GM21529 (cell line): ENCODE data around the gene APBB1IP.
A peak's percentile ranks its signal among the peaks of the same experiment; 100 is the strongest.
"Not testable (repeated sequence)": the region's sequence is repeated elsewhere in the genome, so short reads cannot be mapped to it uniquely, and the experiment has no call there.

ENCODE experiments used
- ATAC-seq: cut with Tn5 transposase; IDR thresholded peaks from one replicate; pipeline ENCODE4 v1.9.1; 2021; ENCODE audit not compliant: unreplicated experiment

The APBB1IP gene

DNA sequence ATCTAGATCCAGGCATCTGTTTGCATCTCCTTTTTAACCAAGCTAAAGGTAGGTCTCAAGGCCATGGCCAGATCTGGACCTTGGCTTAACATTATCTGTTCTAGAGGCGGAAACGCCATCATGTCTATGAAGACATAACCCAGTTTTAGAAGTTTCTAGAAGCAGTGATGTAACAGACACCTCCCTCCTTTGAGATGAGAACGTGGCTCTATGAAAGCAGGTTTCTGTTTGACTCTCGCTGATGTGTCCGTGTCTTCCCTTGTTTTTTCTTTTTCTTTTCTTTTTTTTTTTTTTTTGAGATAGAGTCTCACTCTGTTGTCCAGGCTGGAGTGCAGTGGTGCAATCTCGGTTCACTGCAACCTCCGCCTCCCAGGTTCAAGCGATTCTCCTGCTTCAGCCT is 36.7 kb downstream of the APBB1IP start:
- ATAC-seq: not testable (repeated sequence)

DNA sequence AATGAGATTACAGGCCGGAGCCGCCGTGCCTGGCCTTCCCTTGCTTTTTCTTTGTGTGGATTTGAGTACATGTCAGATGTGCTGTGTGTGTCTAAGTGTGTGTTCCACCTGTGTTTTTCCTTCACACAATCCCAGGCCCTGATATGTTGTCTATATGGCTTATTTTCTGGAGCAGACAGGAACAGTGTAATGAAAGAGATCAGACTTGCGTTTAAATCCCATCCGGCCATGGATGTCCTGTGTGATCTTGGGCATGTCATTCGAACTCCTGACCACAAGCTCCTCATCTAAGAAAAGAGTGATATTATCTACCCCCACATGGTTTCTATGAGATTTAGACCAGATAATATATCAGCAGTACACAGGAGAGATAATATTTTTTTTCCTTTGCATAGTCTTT is 37.2 kb downstream of the APBB1IP start:
- no peak for ATAC-seq

DNA sequence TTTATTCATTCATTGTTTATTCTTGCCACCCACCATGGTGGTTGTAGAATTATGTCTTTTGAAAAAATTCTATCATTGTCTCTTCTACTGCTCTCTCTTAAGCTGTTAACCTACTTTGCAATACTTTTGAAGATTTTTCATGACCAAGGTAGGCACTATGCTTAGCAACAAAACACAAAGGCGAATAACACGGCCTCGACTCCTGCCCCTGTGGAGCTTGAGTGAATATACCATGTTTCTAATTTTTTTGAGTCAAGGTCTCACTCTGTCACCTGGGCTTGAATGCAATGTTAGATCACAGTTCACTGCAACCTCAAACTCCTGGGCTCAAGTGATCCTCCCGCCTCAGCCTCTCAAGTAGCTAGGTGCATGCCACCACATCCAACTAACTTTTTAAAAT is 39.4 kb downstream of the APBB1IP start:
- ATAC-seq: no peak

DNA sequence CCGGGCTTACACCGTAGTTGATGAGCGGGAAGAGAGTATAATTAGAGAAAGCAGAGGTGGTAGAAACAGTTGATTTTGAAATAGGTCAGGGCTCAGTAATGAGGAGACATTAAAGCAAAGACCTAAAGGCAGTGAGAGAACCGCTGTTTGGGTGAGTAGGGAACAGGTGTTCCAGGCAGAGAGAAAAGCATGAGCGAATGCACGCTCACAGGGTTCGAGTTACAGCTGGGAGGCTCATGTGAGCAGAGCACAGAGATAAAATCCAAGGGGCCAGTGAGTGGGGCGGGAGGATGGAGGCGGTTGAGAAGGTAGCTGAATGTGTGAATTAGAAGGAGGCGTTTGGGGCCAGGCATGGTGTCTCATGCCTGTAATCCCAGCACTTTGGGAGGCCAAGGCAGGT is 39.9 kb downstream of the APBB1IP start:
- ATAC-seq: no peak

DNA sequence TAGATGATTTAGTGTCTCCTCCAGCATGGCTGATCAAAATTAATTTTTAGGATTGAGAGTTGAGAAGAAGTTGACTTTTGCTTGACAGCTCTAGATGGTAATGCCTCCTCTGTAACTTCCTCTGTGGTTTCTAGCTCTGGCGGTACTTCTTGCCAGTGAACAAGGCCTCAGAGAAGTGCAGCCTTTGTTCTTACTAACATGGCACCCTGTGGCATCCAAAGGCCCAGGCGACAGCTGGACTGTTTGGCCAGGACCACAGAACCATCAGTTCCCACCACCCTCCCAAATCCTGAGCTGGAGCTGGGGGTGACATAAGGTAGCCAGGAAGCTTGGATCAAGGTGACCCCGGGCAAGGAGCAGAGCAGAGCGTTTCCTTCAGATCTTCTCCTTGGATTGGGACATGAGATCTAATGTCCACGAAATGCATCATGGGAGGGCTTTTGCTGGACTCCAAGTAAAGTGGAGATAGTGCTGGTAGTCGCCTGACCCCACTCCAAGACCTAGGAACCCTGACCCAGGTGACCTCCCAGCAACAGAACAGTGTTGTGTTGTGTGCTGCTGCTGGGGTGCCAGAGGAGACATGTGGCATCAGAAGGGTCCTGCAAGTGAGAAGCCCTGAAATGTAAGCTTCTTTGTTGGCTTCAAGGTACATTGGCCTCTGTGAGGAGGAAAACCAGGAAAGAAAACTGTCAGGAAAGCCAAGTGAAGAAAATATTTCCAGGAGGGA is 41.8 kb downstream of the APBB1IP start:
- peak; percentile 51 for ATAC-seq

DNA sequence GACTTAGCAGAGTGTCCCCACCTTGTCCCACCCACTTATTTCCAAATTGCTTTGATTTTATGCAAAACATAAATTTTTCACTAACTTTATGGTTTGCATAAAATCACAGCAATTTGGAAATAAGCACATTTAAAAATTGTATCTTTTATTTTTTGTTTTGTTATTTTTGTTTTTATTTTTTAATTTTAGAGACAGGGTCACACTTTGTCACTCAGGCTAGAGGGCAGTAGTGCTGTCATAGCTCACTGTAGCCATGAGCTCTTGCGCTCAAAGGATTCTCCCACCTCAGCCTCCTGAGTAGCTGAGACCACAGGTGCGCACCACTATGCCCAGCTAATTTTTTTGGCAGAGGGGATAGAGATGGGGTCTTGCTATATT is 43.2 kb downstream of the APBB1IP start:
- no peak for ATAC-seq

DNA sequence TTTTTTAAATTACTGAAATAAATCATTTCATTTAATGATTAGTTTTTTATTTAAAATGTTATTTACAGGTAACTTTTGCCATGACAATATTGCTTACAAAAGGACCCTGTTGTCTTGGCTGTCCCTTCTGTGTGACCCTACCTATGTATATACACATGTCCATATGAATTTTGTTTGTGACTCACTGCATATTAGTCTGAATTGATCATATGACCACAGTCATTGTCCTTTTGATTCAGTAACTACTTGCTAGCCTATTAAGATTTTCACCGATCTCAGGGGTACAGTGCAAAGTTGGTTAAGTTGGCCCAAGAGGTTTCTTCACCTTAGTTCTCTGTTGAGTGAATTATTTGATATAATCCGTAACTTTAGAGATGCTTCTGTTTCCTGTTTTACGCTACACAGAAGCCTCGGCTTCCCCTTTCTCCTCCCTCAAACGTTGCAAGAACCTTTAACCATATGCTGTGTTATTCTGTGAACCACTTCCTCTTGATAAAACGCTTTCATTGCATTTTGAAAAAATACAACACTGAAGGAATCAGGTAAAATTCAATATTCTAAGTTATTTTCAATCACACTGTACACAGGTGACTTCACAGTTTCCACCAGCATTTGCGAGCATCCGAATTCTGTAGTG is 43.9 kb downstream of the APBB1IP start:
- ATAC-seq: peak; percentile 43

DNA sequence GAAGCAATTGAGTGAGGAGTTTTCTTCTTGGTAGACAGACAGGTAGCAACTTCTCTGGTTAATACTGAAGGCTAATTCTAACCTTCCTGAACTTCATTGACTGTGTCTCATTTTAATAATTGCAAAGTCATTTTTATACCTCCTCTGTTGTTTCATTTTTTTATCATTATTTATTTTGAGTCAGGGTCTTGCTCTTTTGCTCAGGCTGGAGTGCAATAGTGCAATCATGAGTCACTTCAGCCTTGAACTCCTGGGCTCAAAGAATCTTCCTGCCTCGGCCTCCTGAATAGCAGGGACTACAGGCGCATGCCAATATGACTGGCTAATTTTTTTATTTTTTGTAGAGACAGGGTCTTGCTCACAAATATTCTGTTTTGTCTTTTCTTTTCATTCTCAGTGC is 45.4 kb downstream of the APBB1IP start:
- no peak for ATAC-seq

DNA sequence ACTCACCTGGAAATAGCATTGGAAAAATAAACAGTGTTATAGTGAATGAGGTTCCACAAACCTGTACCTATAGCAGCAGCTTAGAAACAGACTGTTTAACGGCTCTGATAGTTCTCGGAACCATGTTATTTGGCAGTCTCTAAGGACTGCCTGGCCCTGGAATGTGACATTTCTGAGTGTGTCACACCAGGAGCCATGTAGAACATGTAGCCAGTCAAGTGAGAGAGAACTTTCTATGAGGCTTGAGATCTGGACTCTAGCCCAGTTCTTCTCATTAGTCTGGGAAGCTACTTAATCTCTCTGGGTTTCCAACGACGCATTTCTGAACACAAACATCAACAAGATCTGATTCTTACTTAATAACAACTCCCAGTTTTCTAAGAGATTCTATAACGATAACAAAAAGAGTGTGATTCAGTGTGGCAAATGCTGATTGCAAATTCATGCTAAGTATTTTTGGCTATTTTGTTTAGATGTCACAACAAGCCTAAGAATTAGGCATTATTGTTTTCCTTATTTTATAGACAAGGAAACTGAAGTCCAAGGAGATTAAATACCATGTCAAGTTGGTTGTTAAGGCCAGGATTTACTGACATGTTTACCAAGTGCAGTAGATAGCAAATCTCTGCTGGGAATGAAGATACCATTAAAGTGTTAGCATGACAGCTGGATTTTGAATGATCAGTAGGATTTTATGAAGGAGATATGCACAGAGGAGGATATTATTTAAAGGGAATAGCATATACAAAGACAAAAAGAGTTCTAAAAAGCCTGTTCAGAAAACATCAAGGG is 47.2 kb downstream of the APBB1IP start:
- ATAC-seq: no peak

DNA sequence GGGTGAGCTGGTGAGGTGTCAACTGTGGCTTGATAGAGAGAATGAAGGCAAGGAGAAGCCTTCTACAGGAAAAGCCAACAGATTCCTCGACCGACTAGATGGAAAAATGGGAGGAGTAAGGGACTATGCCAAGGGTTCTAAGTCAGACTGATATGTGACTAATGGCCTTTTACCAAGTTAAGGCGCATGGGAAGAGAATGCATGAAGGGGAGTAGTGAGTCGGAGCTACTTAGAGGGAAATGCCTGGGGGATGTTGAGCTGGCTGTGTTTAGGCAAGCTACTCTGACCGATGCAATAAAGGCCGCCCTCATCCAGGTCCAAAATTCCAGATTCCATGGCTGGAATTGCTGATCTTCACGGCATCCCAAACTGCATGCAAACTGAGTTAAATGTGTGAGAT is 48.2 kb downstream of the APBB1IP start:
- no peak for ATAC-seq

DNA sequence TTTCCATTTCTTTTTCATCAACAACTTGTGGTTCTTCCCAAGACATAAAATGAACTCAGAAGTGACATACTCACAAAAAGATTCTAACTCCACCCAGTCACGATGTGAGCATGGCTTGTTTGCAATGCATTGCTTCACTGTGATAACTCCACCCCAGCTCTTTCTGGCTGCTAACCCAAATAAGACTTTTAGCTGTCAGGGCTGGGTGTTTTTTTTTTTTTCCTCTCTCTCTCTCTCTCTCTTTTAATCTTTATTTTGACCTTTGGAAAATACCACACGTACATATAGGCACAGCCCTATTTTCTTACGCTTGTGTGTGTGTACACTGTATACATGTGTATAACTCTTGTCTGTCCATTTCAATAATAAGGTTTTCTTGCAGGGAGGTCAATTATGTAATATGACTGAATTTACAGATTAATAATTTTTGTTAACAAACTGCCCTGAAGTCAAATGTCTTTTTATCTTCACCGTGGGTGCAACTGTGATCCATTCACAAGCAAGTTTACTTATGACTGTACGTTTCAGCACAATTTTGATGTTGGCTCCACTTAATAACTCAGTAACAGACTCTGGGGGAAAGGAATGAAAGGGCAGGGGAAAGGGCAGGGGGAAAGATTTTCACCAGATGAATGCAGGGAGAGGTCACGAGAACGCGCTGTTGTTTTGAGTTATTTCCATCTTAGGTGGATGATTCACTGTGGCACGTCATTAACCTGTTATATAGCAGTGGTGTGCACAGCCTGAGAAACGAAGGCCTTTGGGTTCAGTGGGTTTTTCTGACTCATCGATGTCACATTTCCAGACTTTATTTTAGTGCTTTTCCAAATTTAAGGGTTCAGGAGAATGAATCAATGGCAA is 49.1 kb downstream of the APBB1IP start:
- peak; percentile 80 for ATAC-seq

DNA sequence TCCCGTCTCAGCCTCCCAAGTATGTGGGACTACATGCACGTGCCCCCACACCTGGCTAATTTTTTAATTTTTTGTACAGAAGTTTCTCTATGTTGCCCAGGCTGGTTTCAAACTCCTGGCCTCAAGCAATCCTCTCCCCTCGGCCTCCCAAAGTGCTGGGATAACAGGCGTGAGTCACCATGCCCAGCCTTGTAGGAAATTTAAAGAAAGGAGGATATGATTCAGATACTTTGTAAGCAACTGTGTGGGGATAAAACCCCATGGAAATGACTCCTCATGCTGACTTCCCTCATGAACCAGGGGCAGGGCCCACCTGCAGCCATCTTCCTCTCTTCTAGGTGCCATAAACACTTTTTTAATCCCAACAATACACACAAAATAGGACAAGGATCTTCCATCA is 50.2 kb downstream of the APBB1IP start:
- ATAC-seq: no peak

DNA sequence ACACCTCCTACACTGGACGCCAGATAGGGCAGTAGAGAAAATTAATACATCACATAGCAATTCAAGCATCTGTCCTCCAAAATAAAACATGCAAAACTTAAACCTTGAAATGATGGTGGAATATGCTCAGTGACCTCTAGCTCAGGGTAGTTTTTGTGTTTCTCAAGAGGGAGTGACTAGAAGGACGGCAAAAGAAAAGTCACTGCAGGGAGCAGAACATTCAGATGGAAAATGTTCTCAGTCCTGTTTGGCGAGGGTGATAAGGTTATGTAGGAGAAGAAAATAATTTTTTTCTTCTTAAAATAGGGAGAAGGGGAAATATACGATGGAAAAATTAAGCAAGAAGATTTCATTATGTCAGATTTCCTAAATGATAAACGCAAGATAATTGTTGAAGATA is 50.9 kb downstream of the APBB1IP start:
- no peak for ATAC-seq

DNA sequence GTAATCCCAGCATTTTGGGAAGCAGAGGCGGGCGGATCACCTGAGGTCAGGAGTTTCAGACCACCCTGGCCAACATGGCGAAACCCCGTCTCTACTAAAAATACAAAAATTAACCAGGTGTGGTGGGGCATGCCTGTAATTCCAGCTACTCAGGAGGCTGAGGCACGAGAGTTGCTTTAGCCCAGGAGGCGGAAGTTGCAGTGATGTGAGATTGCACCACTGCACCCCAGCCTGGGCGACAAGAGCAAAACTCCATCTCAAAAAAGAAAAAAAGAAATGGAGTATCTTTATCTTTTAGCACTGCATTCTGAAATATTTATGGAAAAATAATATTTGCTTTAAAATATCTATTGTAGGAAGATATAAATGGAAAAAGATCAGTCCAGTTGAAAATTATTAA is 52.2 kb downstream of the APBB1IP start:
- not testable (repeated sequence) for ATAC-seq

DNA sequence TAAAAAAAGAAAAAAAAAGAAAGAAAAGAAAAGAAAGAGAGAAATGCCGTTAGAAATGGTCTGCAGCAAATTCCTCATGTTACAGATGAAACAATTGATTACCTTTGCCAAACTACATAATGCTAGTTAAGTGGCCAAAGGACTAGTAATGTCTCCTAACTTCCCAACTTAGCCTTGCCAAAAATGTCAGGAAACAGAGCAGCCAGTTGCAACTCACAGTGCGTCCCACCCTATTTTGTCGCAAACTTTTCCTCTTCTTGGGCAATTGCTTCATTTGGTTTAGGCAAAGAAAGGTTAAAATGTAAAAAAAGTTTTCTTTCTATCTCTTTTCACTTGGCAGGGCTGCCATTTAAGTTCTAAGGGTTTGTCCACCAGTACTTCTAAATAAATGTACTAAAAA is 53.1 kb downstream of the APBB1IP start:
- no peak for ATAC-seq

DNA sequence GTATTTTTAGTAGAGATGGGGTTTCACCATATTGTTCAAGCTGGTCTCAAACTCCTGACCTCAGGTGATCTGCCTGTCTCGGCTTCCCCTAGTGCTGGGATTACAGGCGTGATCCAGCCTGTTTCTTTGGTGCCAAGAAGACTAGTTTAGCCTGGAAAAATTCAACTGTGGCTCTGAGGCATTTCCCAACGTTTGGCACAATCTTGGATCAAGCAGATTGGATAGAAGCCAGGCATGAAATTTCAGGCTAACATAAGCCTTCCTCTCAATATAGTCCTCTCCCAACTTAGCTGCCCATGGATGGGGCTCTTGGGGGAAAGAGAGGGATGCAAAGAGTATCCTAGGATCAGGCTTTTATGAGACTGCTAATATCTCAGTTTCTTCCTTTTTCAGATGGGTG is 53.8 kb downstream of the APBB1IP start:
- no peak for ATAC-seq

DNA sequence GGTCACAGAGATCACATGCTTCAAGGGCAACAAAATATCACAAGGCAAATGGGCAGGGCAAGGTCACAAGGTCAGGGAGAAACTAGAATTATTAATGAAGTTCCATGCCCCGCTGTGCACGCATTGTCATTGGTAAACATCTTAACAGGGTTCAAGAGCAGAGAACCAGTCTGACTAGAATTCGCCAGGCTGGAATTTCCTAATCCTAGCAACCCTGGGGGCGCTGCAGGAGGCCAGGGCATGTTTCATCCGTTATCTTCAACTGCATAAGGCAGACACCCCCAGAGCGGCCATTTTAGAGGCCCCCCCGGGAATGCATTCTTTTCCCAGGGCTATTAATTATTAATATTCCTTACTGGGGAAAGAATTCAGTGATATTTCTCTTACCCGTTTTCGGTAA is 54.6 kb downstream of the APBB1IP start:
- ATAC-seq: not testable (repeated sequence)

DNA sequence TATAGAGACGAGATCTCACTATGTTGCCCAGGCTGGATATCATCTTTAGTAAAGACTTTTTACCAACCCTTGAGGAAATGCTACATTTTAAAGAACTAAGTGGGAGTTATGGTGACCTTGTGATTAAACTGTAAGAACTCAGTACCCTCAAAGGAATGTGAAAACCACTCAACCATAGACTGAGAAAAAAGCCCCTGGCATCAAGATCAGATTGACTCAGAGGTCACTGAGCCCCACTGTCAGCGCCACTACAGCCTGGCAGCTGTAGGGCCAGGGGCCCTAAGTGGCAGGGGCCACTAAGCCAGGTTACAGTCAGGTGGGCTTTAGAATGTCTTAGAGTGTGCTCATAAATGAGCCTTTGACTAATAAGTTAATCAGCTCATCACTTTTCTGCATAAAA is 55.9 kb downstream of the APBB1IP start:
- ATAC-seq: no peak

DNA sequence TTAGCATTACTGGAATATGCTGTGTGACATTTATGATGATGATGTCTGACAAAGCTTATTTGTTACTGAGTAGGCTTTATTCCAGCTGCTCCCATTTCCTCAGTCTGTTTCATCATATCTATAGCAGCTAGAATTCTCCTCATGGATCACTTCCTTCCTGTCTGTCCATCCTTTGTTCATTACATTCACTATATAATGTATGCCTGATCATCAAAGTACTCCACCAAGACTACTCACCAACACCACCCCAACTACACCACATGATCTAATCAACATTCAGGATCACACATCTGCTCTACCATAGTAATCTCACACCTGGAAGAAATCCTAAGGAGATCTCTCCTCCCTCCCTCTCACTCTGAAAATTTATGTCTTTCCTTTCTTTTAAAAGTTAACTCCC is 61.3 kb downstream of the APBB1IP start:
- ATAC-seq: no peak

DNA sequence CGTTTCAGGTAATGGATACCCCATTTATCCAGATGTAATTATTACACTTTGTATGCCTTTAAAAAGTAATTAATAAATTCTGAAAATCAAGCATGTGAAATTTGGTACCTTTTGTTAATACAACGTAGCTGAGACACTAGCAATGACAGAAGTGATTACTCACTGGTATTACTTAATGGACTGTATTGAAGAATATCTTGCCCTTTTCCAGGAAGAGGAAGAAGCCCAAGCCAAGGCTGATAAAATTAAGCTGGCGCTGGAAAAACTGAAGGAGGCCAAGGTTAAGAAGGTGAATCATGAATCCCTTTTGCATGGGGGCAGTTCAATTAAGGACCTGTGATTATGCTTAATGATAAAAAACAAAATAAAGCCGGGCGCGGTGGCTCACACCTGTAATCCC is 64.8 kb downstream of the APBB1IP start:
- ATAC-seq: no peak

DNA sequence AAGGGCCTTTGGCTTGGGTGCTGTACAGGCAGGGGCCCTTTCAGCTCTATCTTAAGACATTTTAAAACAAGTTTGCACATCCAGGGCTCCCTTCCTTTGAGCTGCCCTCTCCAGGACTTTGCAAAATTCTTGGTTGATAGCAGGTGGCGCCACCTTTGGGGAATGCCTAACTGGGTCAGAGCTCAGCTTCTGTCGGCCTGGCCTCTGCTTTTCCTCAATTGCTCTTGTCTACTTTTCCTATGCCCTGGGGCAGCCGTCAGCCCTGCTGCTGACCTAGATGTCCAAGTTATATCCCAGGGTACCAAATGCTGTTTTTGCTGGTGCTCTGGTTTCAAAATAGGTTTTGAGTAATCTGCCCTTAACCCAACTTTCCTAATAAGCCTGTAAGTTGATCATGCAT is 65.8 kb downstream of the APBB1IP start:
- no peak for ATAC-seq
